ENCODE data around the gene SLC25A38. TPM values are rescaled to one million over a fixed set of nuclear protein-coding genes. Genes with fewer than 3 reads are reported as not detected.
"Not testable (repeated sequence)": the region's sequence is repeated elsewhere in the genome, so short reads cannot be mapped to it uniquely, and the experiment has no call there.

SLC25A38 gene
- total RNA-seq, 1 experiment from 2014 or later, result 37.7 TPM

DNA sequence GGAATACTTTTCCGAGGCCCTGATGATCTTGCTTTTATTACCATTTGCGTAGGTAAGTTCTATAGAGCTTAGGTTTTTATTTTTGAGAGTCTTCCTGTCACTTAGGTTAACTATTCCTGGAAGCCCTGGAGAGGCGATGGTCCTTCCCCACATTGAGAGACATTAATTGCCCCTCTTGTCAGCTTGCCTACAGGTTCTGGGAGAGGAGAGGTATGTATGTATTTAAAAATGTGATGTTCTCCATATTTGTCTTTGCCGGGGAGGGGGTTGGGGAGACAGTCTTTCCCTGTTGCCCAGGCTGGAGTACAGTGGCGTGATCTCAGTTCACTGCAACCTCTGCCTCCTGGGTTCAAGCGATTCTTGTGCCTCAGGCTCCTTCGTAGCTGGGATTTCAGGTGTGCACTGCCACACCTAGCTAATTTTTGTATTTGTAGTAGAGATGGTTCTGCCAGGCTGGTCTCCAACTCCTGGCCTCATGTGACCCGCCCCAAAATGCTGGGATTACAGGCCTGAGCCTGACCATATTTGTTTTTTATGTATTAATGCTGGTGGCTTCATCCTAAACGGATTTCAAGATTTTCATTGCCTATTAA is 29.6 kb downstream of the SLC25A38 start:
- Histone ChIP-seq H3K9me3 (no peaks in the 10 kb centered on the region), H3K36me3 (ENCODE audit: control insufficient read depth, insufficient read depth, low read length) (peaks cover 4% of the 10 kb centered on the region), H3K27me3 (replicated peaks; ENCODE audit: control insufficient read depth, insufficient read depth, low read length) (no peaks in the 10 kb centered on the region), H3K4me1 (peaks cover 7% of the 10 kb centered on the region), H3K4me3 (ENCODE audit: low read depth, low read length) (no peak overlapping the region)
- CTCF ChIA-PET, result no interaction called here
- H3K36me3 Mint-ChIP-seq (ENCODE audit: insufficient read depth, unreplicated experiment), result peaks cover 87% of the 10 kb centered on the region
- H3K4me3 Mint-ChIP-seq (ENCODE audit: unreplicated experiment), result no peak overlapping the region
- no peak for DNase-seq
- BruUV-seq (replicated peaks), result no TSS peak
- H3K27ac Mint-ChIP-seq (ENCODE audit: unreplicated experiment), result no peak overlapping the region
- intact Hi-C loops (cut with micrococcal nuclease; ENCODE audit: unreplicated experiment), result no loop called here
- no peaks in the 10 kb centered on the region for H3K27me3 Mint-ChIP-seq (ENCODE audit: insufficient read depth, unreplicated experiment)
- no peaks in the 10 kb centered on the region for H3K9me3 Mint-ChIP-seq (ENCODE audit: unreplicated experiment)
- no peak for TF ChIP-seq CTCF (IDR thresholded peaks at IDR 0.05; ENCODE audit: insufficient read depth in 1 of 2, low read depth in 1 of 2, low read length in 1 of 2, severe bottlenecking in 1 of 2, unreplicated experiment in 1 of 2)
- POLR2A ChIA-PET, result no interaction called here
- H3K4me1 Mint-ChIP-seq (ENCODE audit: low read depth, unreplicated experiment), result peaks cover 18% of the 10 kb centered on the region

DNA sequence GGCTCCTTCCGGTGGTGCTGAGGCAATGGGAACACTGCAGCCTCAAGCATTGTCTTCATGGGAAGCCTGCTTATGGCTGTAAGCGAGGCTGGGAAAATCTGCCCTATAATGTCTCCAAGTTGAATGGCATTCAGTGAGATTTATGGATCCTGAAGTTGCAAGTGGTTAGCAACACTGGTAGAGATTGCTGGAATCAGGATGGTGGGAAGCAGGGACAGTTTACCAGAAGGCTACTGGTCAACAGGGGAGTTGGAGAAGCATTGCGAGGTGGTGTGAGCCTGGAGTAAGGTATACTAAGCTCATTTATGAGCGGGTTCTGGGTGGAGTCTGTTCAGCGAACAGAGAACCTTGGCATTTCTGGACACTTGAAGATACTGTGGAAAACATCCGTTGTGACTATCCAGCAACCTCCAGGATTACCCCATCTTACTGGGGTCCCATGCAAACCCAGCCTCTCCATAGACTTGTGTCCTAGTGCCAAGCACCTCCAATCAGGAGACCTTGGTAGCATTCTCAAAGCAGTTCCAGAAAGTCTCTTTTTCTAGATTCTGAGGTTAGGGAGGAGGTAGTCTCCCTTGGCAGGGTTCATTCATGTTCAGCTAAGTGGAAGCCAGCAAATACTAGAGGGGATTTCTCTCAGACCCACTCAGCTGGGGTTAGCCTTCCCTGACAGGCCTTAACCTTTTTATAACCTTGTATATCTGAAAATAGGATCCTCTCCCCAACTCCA is 30.7 kb downstream of the SLC25A38 start:
- no peaks in the 10 kb centered on the region for H3K9me3 ChIP-seq
- H3K9me3 Mint-ChIP-seq (ENCODE audit: unreplicated experiment), result no peaks in the 10 kb centered on the region
- no TSS peak for BruUV-seq (replicated peaks)
- H3K27ac Mint-ChIP-seq (ENCODE audit: unreplicated experiment), result no peak overlapping the region
- H3K27me3 Mint-ChIP-seq (ENCODE audit: insufficient read depth, unreplicated experiment), result no peaks in the 10 kb centered on the region
- CTCF ChIA-PET, result no interaction called here
- TF ChIP-seq CTCF (IDR thresholded peaks at IDR 0.05; ENCODE audit: insufficient read depth in 1 of 2, low read depth in 1 of 2, low read length in 1 of 2, severe bottlenecking in 1 of 2, unreplicated experiment in 1 of 2), result no peak
- H3K4me3 ChIP-seq (ENCODE audit: low read depth, low read length), result no peak overlapping the region
- H3K4me1 ChIP-seq, result no peaks in the 10 kb centered on the region; the same call in 1 of the 2 replicates
- DNase-seq, result no peak
- peaks cover 17% of the 10 kb centered on the region for H3K4me1 Mint-ChIP-seq (ENCODE audit: low read depth, unreplicated experiment)
- H3K27me3 ChIP-seq (replicated peaks; ENCODE audit: control insufficient read depth, insufficient read depth, low read length), result no peaks in the 10 kb centered on the region
- peaks cover 4% of the 10 kb centered on the region for H3K36me3 ChIP-seq (ENCODE audit: control insufficient read depth, insufficient read depth, low read length)
- intact Hi-C loops (cut with micrococcal nuclease; ENCODE audit: unreplicated experiment), result no loop called here
- peaks cover 77% of the 10 kb centered on the region for H3K36me3 Mint-ChIP-seq (ENCODE audit: insufficient read depth, unreplicated experiment)
- H3K4me3 Mint-ChIP-seq (ENCODE audit: unreplicated experiment), result no peak overlapping the region
- POLR2A ChIA-PET, result no interaction called here

GRCh38 chr3:39414421-39414907 is 31.3 kb downstream of the SLC25A38 start:
- H3K4me1 Mint-ChIP-seq (ENCODE audit: low read depth, unreplicated experiment), result peaks cover 17% of the 10 kb centered on the region
- Histone ChIP-seq H3K27me3 (replicated peaks; ENCODE audit: control insufficient read depth, insufficient read depth, low read length) (no peaks in the 10 kb centered on the region), H3K36me3 (ENCODE audit: control insufficient read depth, insufficient read depth, low read length) (peaks cover 4% of the 10 kb centered on the region), H3K4me1 (peaks cover 6% of the 10 kb centered on the region; the same call in 1 of the 2 replicates), H3K4me3 (ENCODE audit: low read depth, low read length) (no peak overlapping the region), H3K9me3 (no peaks in the 10 kb centered on the region)
- peaks cover 70% of the 10 kb centered on the region for H3K36me3 Mint-ChIP-seq (ENCODE audit: insufficient read depth, unreplicated experiment)
- H3K27me3 Mint-ChIP-seq (ENCODE audit: insufficient read depth, unreplicated experiment), result no peaks in the 10 kb centered on the region
- no peak for DNase-seq
- H3K27ac Mint-ChIP-seq (ENCODE audit: unreplicated experiment), result peak overlapping the region; percentile 39
- intact Hi-C loops (cut with micrococcal nuclease; ENCODE audit: unreplicated experiment), result no loop called here
- BruUV-seq (replicated peaks), result no TSS peak
- no peaks in the 10 kb centered on the region for H3K9me3 Mint-ChIP-seq (ENCODE audit: unreplicated experiment)
- CTCF ChIA-PET, result no interaction called here
- POLR2A ChIA-PET, result no interaction called here
- TF ChIP-seq CTCF (IDR thresholded peaks at IDR 0.05; ENCODE audit: insufficient read depth in 1 of 2, low read depth in 1 of 2, low read length in 1 of 2, severe bottlenecking in 1 of 2, unreplicated experiment in 1 of 2), result no peak
- no peak overlapping the region for H3K4me3 Mint-ChIP-seq (ENCODE audit: unreplicated experiment)

DNA sequence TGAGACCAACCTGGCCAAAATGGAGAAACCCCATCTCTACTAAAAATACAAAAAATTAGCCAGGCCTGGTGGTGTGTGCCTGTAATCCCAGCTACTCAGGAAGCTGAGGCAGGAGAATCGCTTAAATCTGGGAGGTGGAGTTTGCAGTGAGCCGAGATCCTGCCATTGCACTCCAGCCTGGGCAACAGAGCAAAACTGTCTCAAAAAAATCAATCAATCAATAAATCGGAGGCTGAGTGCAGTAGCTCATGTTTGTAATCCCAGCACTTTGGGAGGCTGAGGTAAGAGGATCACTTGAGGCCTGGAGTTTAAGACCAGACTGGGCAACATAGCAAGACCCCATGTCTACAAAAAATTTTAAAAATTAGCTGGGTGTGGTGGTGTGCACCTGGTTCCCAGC is 32.1 kb downstream of the SLC25A38 start:
- BruUV-seq (replicated peaks); POLR2A ChIA-PET; H3K9me3 ChIP-seq: not testable (repeated sequence)

More for the DNA sequence above, 32.1 kb downstream of the SLC25A38 start:
- H3K4me1 Mint-ChIP-seq (ENCODE audit: low read depth, unreplicated experiment), result peaks cover 17% of the 10 kb centered on the region
- H3K4me3 ChIP-seq (ENCODE audit: low read depth, low read length); intact Hi-C loops (cut with micrococcal nuclease; ENCODE audit: unreplicated experiment); H3K36me3 ChIP-seq (ENCODE audit: control insufficient read depth, insufficient read depth, low read length); H3K9me3 Mint-ChIP-seq (ENCODE audit: unreplicated experiment); H3K4me3 Mint-ChIP-seq (ENCODE audit: unreplicated experiment); CTCF ChIA-PET; DNase-seq; H3K4me1 ChIP-seq; H3K27me3 ChIP-seq (replicated peaks; ENCODE audit: control insufficient read depth, insufficient read depth, low read length); H3K27me3 Mint-ChIP-seq (ENCODE audit: insufficient read depth, unreplicated experiment): not testable (repeated sequence)
- peaks cover 62% of the 10 kb centered on the region for H3K36me3 Mint-ChIP-seq (ENCODE audit: insufficient read depth, unreplicated experiment)
- H3K27ac Mint-ChIP-seq (ENCODE audit: unreplicated experiment), result peak overlapping the region; percentile 39
